Measurements from ENCODE around the gene YWHAH. TPM values are rescaled to one million over a fixed set of nuclear protein-coding genes. Genes with fewer than 3 reads are reported as not detected.

The YWHAH gene
- total RNA-seq, 2 donors from 2014 or later = 62.6 to 77.8 TPM

GRCh38 chr22:31951194-31952093 is 7.1 kb downstream of the YWHAH start:
- Histone ChIP-seq H3K4me3 (no peak overlapping the region), H3K36me3 (replicated peaks in 1 of 2; ENCODE audit: insufficient read depth in 1 of 2, low read depth in 2 of 2) (peaks cover under 1 to 4% of the 10 kb centered on the region in 2 donors), H3K4me1 (peaks cover 69% of the 10 kb centered on the region), H3K27me3 (no peaks in the 10 kb centered on the region), H3K9me3 (no peaks in the 10 kb centered on the region), H3K27ac (peak overlapping the region in 3 of 4 donors; percentile 8 to 60 (median 15))
- TF ChIP-seq POLR2A (IDR thresholded peaks at IDR 0.05) = no peak
- TF ChIP-seq, protein P1, sequence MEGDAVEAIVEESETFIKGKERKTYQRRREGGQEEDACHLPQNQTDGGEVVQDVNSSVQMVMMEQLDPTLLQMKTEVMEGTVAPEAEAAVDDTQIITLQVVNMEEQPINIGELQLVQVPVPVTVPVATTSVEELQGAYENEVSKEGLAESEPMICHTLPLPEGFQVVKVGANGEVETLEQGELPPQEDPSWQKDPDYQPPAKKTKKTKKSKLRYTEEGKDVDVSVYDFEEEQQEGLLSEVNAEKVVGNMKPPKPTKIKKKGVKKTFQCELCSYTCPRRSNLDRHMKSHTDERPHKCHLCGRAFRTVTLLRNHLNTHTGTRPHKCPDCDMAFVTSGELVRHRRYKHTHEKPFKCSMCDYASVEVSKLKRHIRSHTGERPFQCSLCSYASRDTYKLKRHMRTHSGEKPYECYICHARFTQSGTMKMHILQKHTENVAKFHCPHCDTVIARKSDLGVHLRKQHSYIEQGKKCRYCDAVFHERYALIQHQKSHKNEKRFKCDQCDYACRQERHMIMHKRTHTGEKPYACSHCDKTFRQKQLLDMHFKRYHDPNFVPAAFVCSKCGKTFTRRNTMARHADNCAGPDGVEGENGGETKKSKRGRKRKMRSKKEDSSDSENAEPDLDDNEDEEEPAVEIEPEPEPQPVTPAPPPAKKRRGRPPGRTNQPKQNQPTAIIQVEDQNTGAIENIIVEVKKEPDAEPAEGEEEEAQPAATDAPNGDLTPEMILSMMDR (IDR thresholded peaks at IDR 0.05) = no peak
- DNase-seq (no peak), ATAC-seq (no peak)
- intact Hi-C loops (cut with DNase I) = no loop called here
- 53 to 80% methylated on average over 8 of the region's 8 CpGs for WGBS, 2 donors

- no peak for DNase-seq
- WGBS, 2 donors = 87 to 95% methylated on average over 2 of the region's 2 CpGs
Observed at GRCh38 chr22:31952094-31952401, 7.7 kb downstream of the YWHAH start.

DNA sequence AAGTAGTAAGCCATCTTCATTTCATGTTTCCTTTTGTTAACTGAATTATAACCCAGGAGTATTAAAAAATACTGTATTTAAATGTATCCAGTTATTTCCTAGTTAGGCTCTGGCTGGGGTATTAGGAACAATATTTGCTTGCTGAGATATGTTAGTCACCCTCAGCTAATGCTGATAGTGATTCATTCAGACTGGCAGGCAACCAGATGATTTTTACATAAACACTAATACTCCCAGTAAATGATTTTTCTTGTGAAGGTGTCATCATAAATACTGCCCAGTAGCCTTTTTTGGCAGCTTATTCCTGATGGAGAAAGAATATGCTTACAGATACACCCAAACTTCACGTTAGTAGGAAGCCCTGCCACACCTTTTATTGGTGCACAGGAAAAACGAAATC is 8.1 kb downstream of the YWHAH start:
- peaks cover 60% of the 10 kb centered on the region for H3K4me1 ChIP-seq
- peaks cover 7 to 9% of the 10 kb centered on the region in 2 donors for H3K36me3 ChIP-seq (replicated peaks in 1 of 2; ENCODE audit: insufficient read depth in 1 of 2, low read depth in 2 of 2)
- H3K27ac ChIP-seq = peak overlapping the region in 3 of 4 donors; percentile 41 to 60 (median 53)
- intact Hi-C loops (cut with DNase I) = no loop called here
- peak; percentile 60 for ATAC-seq
- peak in 1 of 4 donors; percentile 37 for DNase-seq
- H3K27me3 ChIP-seq = no peaks in the 10 kb centered on the region
- no peaks in the 10 kb centered on the region for H3K9me3 ChIP-seq
- no peak for TF ChIP-seq POLR2A (IDR thresholded peaks at IDR 0.05)
- TF ChIP-seq, protein P1 (IDR thresholded peaks at IDR 0.05) = no peak
- no peak overlapping the region for H3K4me3 ChIP-seq
- 20 to 33% methylated on average over 2 of the region's 2 CpGs for WGBS, 2 donors

More at GRCh38 chr22:31952094-31952401, 7.7 kb downstream of the YWHAH start:
- H3K9me3 ChIP-seq = no peaks in the 10 kb centered on the region
- TF ChIP-seq POLR2A (IDR thresholded peaks at IDR 0.05) = no peak
- TF ChIP-seq, protein P1 (IDR thresholded peaks at IDR 0.05) = no peak
- no peak overlapping the region for H3K4me3 ChIP-seq
- H3K36me3 ChIP-seq (replicated peaks in 1 of 2; ENCODE audit: insufficient read depth in 1 of 2, low read depth in 2 of 2) = peaks cover 3 to 9% of the 10 kb centered on the region in 2 donors
- no peak for ATAC-seq
- no peaks in the 10 kb centered on the region for H3K27me3 ChIP-seq
- peak overlapping the region in 3 of 4 donors; percentile 15 to 60 (median 41) for H3K27ac ChIP-seq
- intact Hi-C loops (cut with DNase I) = no loop called here
- H3K4me1 ChIP-seq = peaks cover 65% of the 10 kb centered on the region

- intact Hi-C loops (cut with DNase I) = no loop called here
Observed at GRCh38 chr22:31953261-31953660, 8.9 kb downstream of the YWHAH start.

More at GRCh38 chr22:31953261-31953660, 8.9 kb downstream of the YWHAH start:
- no peak for DNase-seq
- no peak for ATAC-seq
- Histone ChIP-seq H3K36me3 (replicated peaks in 1 of 2; ENCODE audit: insufficient read depth in 1 of 2, low read depth in 2 of 2) (peaks cover 9 to 10% of the 10 kb centered on the region in 2 donors), H3K9me3 (no peaks in the 10 kb centered on the region), H3K27me3 (no peaks in the 10 kb centered on the region), H3K4me1 (peaks cover 53% of the 10 kb centered on the region), H3K4me3 (no peak overlapping the region), H3K27ac (peak overlapping the region in 2 of 4 donors; percentile 41 to 60)
- no peak for TF ChIP-seq POLR2A (IDR thresholded peaks at IDR 0.05)
- TF ChIP-seq, protein P1 (IDR thresholded peaks at IDR 0.05) = no peak
- 76 to 82% methylated on average over 3 of the region's 3 CpGs for WGBS, 2 donors

Data from body of pancreas (tissue), 4 donors.